ENCODE data around the gene CLTC. TPM values are rescaled to one million over a fixed set of nuclear protein-coding genes. Genes with fewer than 3 reads are reported as not detected.

Gene CLTC
- total and polyA plus RNA-seq, 2 of the 13 experiments (the other 11 are each of a cell fraction or from before 2014, with no cell fraction given): 134 to 283 TPM

DNA sequence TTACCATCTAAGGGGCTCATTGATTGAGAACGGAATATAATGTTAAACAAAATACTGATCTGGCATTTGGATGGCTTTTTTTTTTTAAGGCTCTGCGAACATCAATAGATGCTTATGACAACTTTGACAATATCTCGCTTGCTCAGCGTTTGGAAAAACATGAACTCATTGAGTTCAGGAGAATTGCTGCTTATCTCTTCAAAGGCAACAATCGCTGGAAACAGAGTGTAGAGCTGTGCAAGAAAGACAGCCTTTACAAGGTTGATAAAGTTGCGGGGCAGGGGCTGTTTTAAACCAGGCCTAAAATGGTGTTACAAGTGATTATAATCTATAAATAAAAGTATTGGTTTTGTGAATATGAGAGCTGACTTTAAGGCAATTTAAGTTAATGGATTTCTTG is 65.3 kb downstream of the CLTC start:
- Histone ChIP-seq H3K27ac (ENCODE audit: extremely low read length, insufficient read depth, low read length) (no peak overlapping the region), H3K79me2 (ENCODE audit: insufficient read depth, low read length) (no peaks in the 10 kb centered on the region), H3K9ac (ENCODE audit: insufficient read depth, low read depth, low read length) (no peak overlapping the region), H4K20me1 (ENCODE audit: insufficient read depth, low read length) (no peaks in the 10 kb centered on the region), H3K9me3 (ENCODE audit: low read length) (no peaks in the 10 kb centered on the region), H3K4me2 (ENCODE audit: low read depth, low read length) (no peak overlapping the region), H3K36me3 (replicated peaks in 1 of 2; ENCODE audit: control insufficient read depth in 1 of 2, insufficient read depth in 2 of 2, low read length in 2 of 2) (peaks cover 43 to 97% of the 10 kb centered on the region in 2 experiments), H3K4me1 (ENCODE audit: insufficient read depth, low read length) (no peaks in the 10 kb centered on the region), H2AFZ (ENCODE audit: low read length) (no peak overlapping the region), H3K27me3 (ENCODE audit: control insufficient read depth in 1 of 2, insufficient read depth in 2 of 2, low read length in 2 of 2) (no peaks in the 10 kb centered on the region), H3K4me3 (replicated peaks in 1 of 3; ENCODE audit: insufficient read depth in 1 of 3, low read depth in 2 of 3, low read length in 3 of 3) (no peak overlapping the region)
- intact Hi-C loops (cut with micrococcal nuclease; ENCODE audit: unreplicated experiment) (no loop called here), in situ Hi-C loops (cut with HindIII; ENCODE audit: extremely low pct_ligation_motif_present, low pct_unique_long_range_greater_than_20kb) (no loop called here)
- FAIRE-seq (no peak), ATAC-seq (no peak; the same call in 2 of the 3 replicates), DNase-seq (ENCODE audit: low spot score) (no peak)
- CTCF ChIA-PET (ENCODE audit: low intra/inter-chr PET ratio, low total read pairs): no interaction called here
- no TSS peak for BruUV-seq (replicated peaks)
- 98% methylated on average over 6 of the region's 6 CpGs for WGBS (ENCODE audit: low lambda C conversion rate)
- POLR2A ChIA-PET: interaction anchor here (1.3 kb wide), 1 partner anchor 66 kb away, joined by 5 read pairs; the partner anchor contains the start of gene CLTC
- TF ChIP-seq RBM22 (optimal IDR thresholded peaks at IDR 0.05; ENCODE audit: low read length): peak; percentile 65
- no peak for TF ChIP-seq SMAD9 (CRISPR knock-in tag; IDR thresholded peaks at IDR 0.05)
- TF ChIP-seq, protein P1, sequence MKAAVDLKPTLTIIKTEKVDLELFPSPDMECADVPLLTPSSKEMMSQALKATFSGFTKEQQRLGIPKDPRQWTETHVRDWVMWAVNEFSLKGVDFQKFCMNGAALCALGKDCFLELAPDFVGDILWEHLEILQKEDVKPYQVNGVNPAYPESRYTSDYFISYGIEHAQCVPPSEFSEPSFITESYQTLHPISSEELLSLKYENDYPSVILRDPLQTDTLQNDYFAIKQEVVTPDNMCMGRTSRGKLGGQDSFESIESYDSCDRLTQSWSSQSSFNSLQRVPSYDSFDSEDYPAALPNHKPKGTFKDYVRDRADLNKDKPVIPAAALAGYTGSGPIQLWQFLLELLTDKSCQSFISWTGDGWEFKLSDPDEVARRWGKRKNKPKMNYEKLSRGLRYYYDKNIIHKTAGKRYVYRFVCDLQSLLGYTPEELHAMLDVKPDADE (CRISPR knock-in tag; IDR thresholded peaks at IDR 0.05): no peak
- TF ChIP-seq BRCA1 (CRISPR knock-in tag; IDR thresholded peaks at IDR 0.05): no peak
- TF ChIP-seq MAFF (IDR thresholded peaks at IDR 0.05; ENCODE audit: low read depth, low read length): 0 out of 2 replicates have a peak, but pooled peaks have one; percentile 36
- no peak for TF ChIP-seq ZKSCAN5 (CRISPR knock-in tag; IDR thresholded peaks at IDR 0.05)
- TF ChIP-seq ZNF20 (CRISPR knock-in tag; IDR thresholded peaks at IDR 0.05): no peak
- TF ChIP-seq MAFK (conservative IDR thresholded peaks at IDR 0.05 in 1 of 2, IDR thresholded peaks at IDR 0.05 in 1 of 2; ENCODE audit: low read length in 2 of 2): peak in 1 of 2 experiments; percentile 39; a peak in 1 of 4 replicates
- no peak for TF ChIP-seq GTF3A (CRISPR knock-in tag; conservative IDR thresholded peaks at IDR 0.05)
- TF ChIP-seq, protein P2, sequence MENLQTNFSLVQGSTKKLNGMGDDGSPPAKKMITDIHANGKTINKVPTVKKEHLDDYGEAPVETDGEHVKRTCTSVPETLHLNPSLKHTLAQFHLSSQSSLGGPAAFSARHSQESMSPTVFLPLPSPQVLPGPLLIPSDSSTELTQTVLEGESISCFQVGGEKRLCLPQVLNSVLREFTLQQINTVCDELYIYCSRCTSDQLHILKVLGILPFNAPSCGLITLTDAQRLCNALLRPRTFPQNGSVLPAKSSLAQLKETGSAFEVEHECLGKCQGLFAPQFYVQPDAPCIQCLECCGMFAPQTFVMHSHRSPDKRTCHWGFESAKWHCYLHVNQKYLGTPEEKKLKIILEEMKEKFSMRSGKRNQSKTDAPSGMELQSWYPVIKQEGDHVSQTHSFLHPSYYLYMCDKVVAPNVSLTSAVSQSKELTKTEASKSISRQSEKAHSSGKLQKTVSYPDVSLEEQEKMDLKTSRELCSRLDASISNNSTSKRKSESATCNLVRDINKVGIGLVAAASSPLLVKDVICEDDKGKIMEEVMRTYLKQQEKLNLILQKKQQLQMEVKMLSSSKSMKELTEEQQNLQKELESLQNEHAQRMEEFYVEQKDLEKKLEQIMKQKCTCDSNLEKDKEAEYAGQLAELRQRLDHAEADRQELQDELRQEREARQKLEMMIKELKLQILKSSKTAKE (CRISPR knock-in tag; IDR thresholded peaks at IDR 0.05; ENCODE audit: borderline replicate concordance): no peak
- TF ChIP-seq, protein P3, sequence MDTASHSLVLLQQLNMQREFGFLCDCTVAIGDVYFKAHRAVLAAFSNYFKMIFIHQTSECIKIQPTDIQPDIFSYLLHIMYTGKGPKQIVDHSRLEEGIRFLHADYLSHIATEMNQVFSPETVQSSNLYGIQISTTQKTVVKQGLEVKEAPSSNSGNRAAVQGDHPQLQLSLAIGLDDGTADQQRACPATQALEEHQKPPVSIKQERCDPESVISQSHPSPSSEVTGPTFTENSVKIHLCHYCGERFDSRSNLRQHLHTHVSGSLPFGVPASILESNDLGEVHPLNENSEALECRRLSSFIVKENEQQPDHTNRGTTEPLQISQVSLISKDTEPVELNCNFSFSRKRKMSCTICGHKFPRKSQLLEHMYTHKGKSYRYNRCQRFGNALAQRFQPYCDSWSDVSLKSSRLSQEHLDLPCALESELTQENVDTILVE (CRISPR knock-in tag; IDR thresholded peaks at IDR 0.05): no peak
- no peak for TF ChIP-seq HIVEP1 (CRISPR knock-in tag; IDR thresholded peaks at IDR 0.05)
- TF ChIP-seq, protein P4, sequence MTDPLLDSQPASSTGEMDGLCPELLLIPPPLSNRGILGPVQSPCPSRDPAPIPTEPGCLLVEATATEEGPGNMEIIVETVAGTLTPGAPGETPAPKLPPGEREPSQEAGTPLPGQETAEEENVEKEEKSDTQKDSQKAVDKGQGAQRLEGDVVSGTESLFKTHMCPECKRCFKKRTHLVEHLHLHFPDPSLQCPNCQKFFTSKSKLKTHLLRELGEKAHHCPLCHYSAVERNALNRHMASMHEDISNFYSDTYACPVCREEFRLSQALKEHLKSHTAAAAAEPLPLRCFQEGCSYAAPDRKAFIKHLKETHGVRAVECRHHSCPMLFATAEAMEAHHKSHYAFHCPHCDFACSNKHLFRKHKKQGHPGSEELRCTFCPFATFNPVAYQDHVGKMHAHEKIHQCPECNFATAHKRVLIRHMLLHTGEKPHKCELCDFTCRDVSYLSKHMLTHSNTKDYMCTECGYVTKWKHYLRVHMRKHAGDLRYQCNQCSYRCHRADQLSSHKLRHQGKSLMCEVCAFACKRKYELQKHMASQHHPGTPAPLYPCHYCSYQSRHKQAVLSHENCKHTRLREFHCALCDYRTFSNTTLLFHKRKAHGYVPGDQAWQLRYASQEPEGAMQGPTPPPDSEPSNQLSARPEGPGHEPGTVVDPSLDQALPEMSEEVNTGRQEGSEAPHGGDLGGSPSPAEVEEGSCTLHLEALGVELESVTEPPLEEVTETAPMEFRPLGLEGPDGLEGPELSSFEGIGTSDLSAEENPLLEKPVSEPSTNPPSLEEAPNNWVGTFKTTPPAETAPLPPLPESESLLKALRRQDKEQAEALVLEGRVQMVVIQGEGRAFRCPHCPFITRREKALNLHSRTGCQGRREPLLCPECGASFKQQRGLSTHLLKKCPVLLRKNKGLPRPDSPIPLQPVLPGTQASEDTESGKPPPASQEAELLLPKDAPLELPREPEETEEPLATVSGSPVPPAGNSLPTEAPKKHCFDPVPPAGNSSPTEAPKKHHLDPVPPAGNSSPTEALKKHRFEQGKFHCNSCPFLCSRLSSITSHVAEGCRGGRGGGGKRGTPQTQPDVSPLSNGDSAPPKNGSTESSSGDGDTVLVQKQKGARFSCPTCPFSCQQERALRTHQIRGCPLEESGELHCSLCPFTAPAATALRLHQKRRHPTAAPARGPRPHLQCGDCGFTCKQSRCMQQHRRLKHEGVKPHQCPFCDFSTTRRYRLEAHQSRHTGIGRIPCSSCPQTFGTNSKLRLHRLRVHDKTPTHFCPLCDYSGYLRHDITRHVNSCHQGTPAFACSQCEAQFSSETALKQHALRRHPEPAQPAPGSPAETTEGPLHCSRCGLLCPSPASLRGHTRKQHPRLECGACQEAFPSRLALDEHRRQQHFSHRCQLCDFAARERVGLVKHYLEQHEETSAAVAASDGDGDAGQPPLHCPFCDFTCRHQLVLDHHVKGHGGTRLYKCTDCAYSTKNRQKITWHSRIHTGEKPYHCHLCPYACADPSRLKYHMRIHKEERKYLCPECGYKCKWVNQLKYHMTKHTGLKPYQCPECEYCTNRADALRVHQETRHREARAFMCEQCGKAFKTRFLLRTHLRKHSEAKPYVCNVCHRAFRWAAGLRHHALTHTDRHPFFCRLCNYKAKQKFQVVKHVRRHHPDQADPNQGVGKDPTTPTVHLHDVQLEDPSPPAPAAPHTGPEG (CRISPR knock-in tag; IDR thresholded peaks at IDR 0.05): no peak
